OCI-LY7 (cell line): ENCODE data around the gene PDXK.

Experiments used
- CTCF ChIP-seq: fragments of 200-600 bp; sonication (generic); conservative IDR thresholded peaks from 2 replicates; pipeline ENCODE4 v1.5.1; 2014; ENCODE audit warnings: mild to moderate bottlenecking, antibody characterized with exemption, low read length, moderate library complexity, mixed read lengths
- EZH2phosphoT487 ChIP-seq: fragments of 200-600 bp; sonication (generic); IDR thresholded peaks from 2 replicates; pipeline ENCODE4 v1.6.1; 2018; ENCODE audit warnings: low read depth, borderline replicate concordance, mild to moderate bottlenecking, mixed run types, antibody characterized with exemption, low read length, moderate library complexity, mixed read lengths

- TF ChIP-seq CTCF (no peak), EZH2phosphoT487 (no peak)
Measured at GRCh38 chr21:43793243-43793642, 74.3 kb downstream of the PDXK start.
